H9 (cell line): ENCODE data around the gene APOH. TPM values are rescaled to one million over a fixed set of nuclear protein-coding genes. Genes with fewer than 3 reads are reported as not detected.

ENCODE experiments used
- DNase-seq: peaks from one replicate; pipeline ENCODE4 v3.0.0-alpha.2; 2017
- H2AFZ ChIP-seq: one replicate; pipeline ENCODE4 v1.6.1; 2013; ENCODE audit warnings: mild to moderate bottlenecking, low read length, control low read depth, moderate library complexity
- H2AK5ac ChIP-seq: 2 replicates; pipeline ENCODE4 v1.6.1; 2013; ENCODE audit warnings: low read length, control low read depth, mixed read lengths; ENCODE audit not compliant: insufficient read length
- H2BK120ac ChIP-seq: one replicate; pipeline ENCODE4 v1.6.1; 2013; ENCODE audit warnings: low read depth, mild to moderate bottlenecking, low read length, control low read depth, inconsistent platforms; ENCODE audit not compliant: poor library complexity, severe bottlenecking
- H2BK12ac ChIP-seq: 2 replicates; pipeline ENCODE4 v1.6.1; 2013; ENCODE audit warnings: low read length, control low read depth, mixed read lengths, low read depth; ENCODE audit not compliant: insufficient read length
- H2BK15ac ChIP-seq: 2 replicates; pipeline ENCODE4 v1.6.1; 2013; ENCODE audit warnings: low read depth, low read length, control low read depth
- H2BK20ac ChIP-seq: one replicate; pipeline ENCODE4 v1.6.1; 2013; ENCODE audit warnings: low read depth, mild to moderate bottlenecking, low read length, control low read depth, inconsistent platforms; ENCODE audit not compliant: poor library complexity, severe bottlenecking
- H2BK5ac ChIP-seq: 2 replicates; pipeline ENCODE4 v1.6.1; 2013; ENCODE audit warnings: low read length, control low read depth, mixed read lengths; ENCODE audit not compliant: insufficient read length
- H3K14ac ChIP-seq: 2 replicates; pipeline ENCODE4 v1.6.1; 2013; ENCODE audit warnings: low read length, control low read depth; ENCODE audit not compliant: insufficient read depth
- H3K18ac ChIP-seq: 2 replicates; pipeline ENCODE4 v1.6.1; 2013; ENCODE audit warnings: low read depth, mild to moderate bottlenecking, mixed read lengths, low read length, control low read depth; ENCODE audit not compliant: insufficient read length
- H3K23ac ChIP-seq: 2 replicates; pipeline ENCODE4 v1.6.1; 2013; ENCODE audit warnings: low read length, control low read depth, mixed read lengths, low read depth; ENCODE audit not compliant: insufficient read length
- H3K23me2 ChIP-seq: 2 replicates; pipeline ENCODE4 v1.6.1; 2013; ENCODE audit warnings: low read depth, mild to moderate bottlenecking, mixed read lengths, low read length, control low read depth; ENCODE audit not compliant: insufficient read length, poor library complexity, severe bottlenecking
- H3K27ac ChIP-seq: 2 replicates; pipeline ENCODE4 v1.5.1; 2013; ENCODE audit warnings: low read length, control low read depth, mixed read lengths, low read depth; ENCODE audit not compliant: insufficient read length
- H3K27me3 ChIP-seq: 2 replicates; pipeline ENCODE4 v1.6.1; 2013; ENCODE audit warnings: low read length, control low read depth, inconsistent platforms; ENCODE audit not compliant: insufficient read depth
- H3K4ac ChIP-seq: 2 replicates; pipeline ENCODE4 v1.6.1; 2013; ENCODE audit warnings: low read depth, mild to moderate bottlenecking, control low read depth, inconsistent platforms, low read length, moderate library complexity
- H3K4me1 ChIP-seq: 2 replicates; pipeline ENCODE4 v1.6.1; 2013; ENCODE audit warnings: low read length, control low read depth, inconsistent platforms; ENCODE audit not compliant: insufficient read depth
- H3K4me2 ChIP-seq: 2 replicates; pipeline ENCODE4 v1.6.1; 2013; ENCODE audit warnings: low read length, control low read depth, mixed read lengths; ENCODE audit not compliant: insufficient read length, insufficient read depth
- H3K56ac ChIP-seq: 2 replicates; pipeline ENCODE4 v1.6.1; 2013; ENCODE audit warnings: low read depth, mild to moderate bottlenecking, mixed read lengths, low read length, control low read depth; ENCODE audit not compliant: insufficient read length
- H3K79me1 ChIP-seq: 2 replicates; pipeline ENCODE4 v1.6.1; 2013; ENCODE audit warnings: low read depth, mild to moderate bottlenecking, moderate library complexity, low read length, control low read depth, inconsistent platforms; ENCODE audit not compliant: insufficient read depth, poor library complexity, severe bottlenecking
- H3K79me2 ChIP-seq: 2 replicates; pipeline ENCODE4 v1.6.1; 2013; ENCODE audit warnings: low read length, control low read depth, inconsistent platforms; ENCODE audit not compliant: insufficient read depth
- H3K9ac ChIP-seq: 2 replicates; pipeline ENCODE4 v1.6.1; 2013; ENCODE audit warnings: low read length, control low read depth, mixed read lengths; ENCODE audit not compliant: insufficient read length; ENCODE audit errors: extremely low read depth
- H3K9me3 ChIP-seq: one replicate; pipeline ENCODE4 v1.6.1; 2013; ENCODE audit warnings: low read depth, low read length, inconsistent platforms; ENCODE audit not compliant: control insufficient read depth
- H3T11ph ChIP-seq: one replicate; pipeline ENCODE4 v1.6.1; 2013; ENCODE audit warnings: mild to moderate bottlenecking, low read length, control low read depth, inconsistent platforms
- H4K20me1 ChIP-seq: one replicate; pipeline ENCODE4 v1.6.1; 2013; ENCODE audit not compliant: control insufficient read depth, insufficient read length, insufficient read depth
- H4K5ac ChIP-seq: 2 replicates; pipeline ENCODE4 v1.6.1; 2013; ENCODE audit warnings: low read depth, mild to moderate bottlenecking, mixed read lengths, low read length, control low read depth; ENCODE audit not compliant: insufficient read length
- H4K8ac ChIP-seq: replicated peaks from 2 replicates; pipeline ENCODE4 v1.6.1; 2013; ENCODE audit warnings: low read length, control low read depth, mixed read lengths, low read depth; ENCODE audit not compliant: insufficient read length
- H4K91ac ChIP-seq: 2 replicates; pipeline ENCODE4 v1.6.1; 2013; ENCODE audit warnings: low read depth, mild to moderate bottlenecking, moderate library complexity, mixed read lengths, low read length, control low read depth; ENCODE audit not compliant: insufficient read length
- H3K27ac Mint-ChIP-seq, 3 experiments: 2 replicates in 2 of 3; 3 replicates in 1 of 3; pipeline ENCODE4 v1.8.0; 2020 to 2021; ENCODE audit warnings: mixed read lengths in 3 of 3, mild to moderate bottlenecking in 1 of 3, moderate library complexity in 1 of 3
- H3K27me3 Mint-ChIP-seq: 2 replicates; pipeline ENCODE4 v1.8.0; 2021; ENCODE audit warnings: low read depth, mild to moderate bottlenecking, moderate library complexity, mixed read lengths
- H3K36me3 Mint-ChIP-seq, 3 experiments: 2 replicates in 2 of 3; 3 replicates in 1 of 3; pipeline ENCODE4 v1.8.0; 2020 to 2021; ENCODE audit warnings: low read depth in 3 of 3, mixed read lengths in 3 of 3; ENCODE audit not compliant: insufficient read depth in 1 of 3
- H3K4me1 Mint-ChIP-seq, 2 experiments: 2 replicates each; pipeline ENCODE4 v1.8.0; 2020; ENCODE audit warnings: mixed read lengths in 2 of 2
- H3K4me3 Mint-ChIP-seq, 2 experiments: 2 replicates in 1 of 2; 3 replicates in 1 of 2; pipeline ENCODE4 v1.8.0; 2020 to 2021; ENCODE audit warnings: mild to moderate bottlenecking in 2 of 2, mixed read lengths in 2 of 2, moderate library complexity in 1 of 2
- H3K9me3 Mint-ChIP-seq, 2 experiments: 2 replicates in 1 of 2; 3 replicates in 1 of 2; pipeline ENCODE4 v1.8.0; 2020; ENCODE audit warnings: mild to moderate bottlenecking in 2 of 2, mixed read lengths in 2 of 2, moderate library complexity in 1 of 2
- CTCF ChIP-seq: fragments of 200-600 bp; sonication (generic); conservative IDR thresholded peaks from 3 replicates; pipeline ENCODE4 v1.8.0; 2021; ENCODE audit warnings: antibody characterized with exemption, mild to moderate bottlenecking
- WGBS: extraction: QIAGEN DNeasy Blood & Tissue Kit; methylation state at CpG from one replicate; pipeline ENCODE4 v1.1.7; 2013; ENCODE audit warnings: missing lambda C conversion rate, low lambda C conversion rate, mixed read lengths; ENCODE audit not compliant: insufficient read length; ENCODE audit errors: extremely low coverage; 5-methylcytosine and 5-hydroxymethylcytosine counted together
- long read RNA-seq: library from polyadenylated mRNA; unstranded; transcript quantifications from one replicate; pipeline ENCODE4 v2.0.0, GENCODE V29; 2020
- total RNA-seq: library from RNA; stranded (reverse); gene quantifications from 2 replicates; pipeline ENCODE4 v1.2.1, GENCODE V29; 2021

The APOH gene
- total RNA-seq: not detected in 2 replicates
- long read RNA-seq: 0 reads

- H3K4me3 Mint-ChIP-seq: no peak within 1 kb of the TSS
- DNase-seq: no peak
- Histone ChIP-seq H2BK5ac (no peak within 1 kb of the TSS), H3K23me2 (no peaks in the 10 kb centered on the region), H2BK15ac (no peak within 1 kb of the TSS), H3K27me3 (no peaks in the 10 kb centered on the region), H3K4me1 (no peaks in the 10 kb centered on the region), H3T11ph (no peak within 1 kb of the TSS), H2AFZ (no peak within 1 kb of the TSS), H4K91ac (no peak within 1 kb of the TSS), H3K27ac (no peak within 1 kb of the TSS), H3K4me2 (no peak within 1 kb of the TSS), H3K9ac (no peak within 1 kb of the TSS), H3K56ac (no peak within 1 kb of the TSS), H3K79me1 (no peaks in the 10 kb centered on the region), H3K23ac (no peak within 1 kb of the TSS), H4K20me1 (no peaks in the 10 kb centered on the region), H2BK20ac (no peak within 1 kb of the TSS), H3K79me2 (no peaks in the 10 kb centered on the region), H3K9me3 (no peaks in the 10 kb centered on the region), H4K5ac (no peak within 1 kb of the TSS), H2BK12ac (no peak within 1 kb of the TSS), H3K4ac (no peak within 1 kb of the TSS), H3K18ac (no peak within 1 kb of the TSS), H2AK5ac (no peak within 1 kb of the TSS), H3K14ac (no peak within 1 kb of the TSS), H4K8ac (no peak within 1 kb of the TSS), H2BK120ac (no peak within 1 kb of the TSS)
- H3K27ac Mint-ChIP-seq: no peak within 1 kb of the TSS; a peak in 1 of 7 replicates
- no CpG with 5 or more reads among the region's 20 CpGs for WGBS
- H3K27me3 Mint-ChIP-seq: no peaks in the 10 kb centered on the region
- H3K9me3 Mint-ChIP-seq: no peaks in the 10 kb centered on the region
- H3K36me3 Mint-ChIP-seq: no peaks in the 10 kb centered on the region
- no peaks in the 10 kb centered on the region for H3K4me1 Mint-ChIP-seq
- no peak for TF ChIP-seq CTCF
Observed at GRCh38 chr17:66228887-66229782, at the start of gene APOH. Gene APOH, minus strand, starts transcription at chr17:66229415. Its CDS starts 36 bp downstream, at chr17:66229379.
